ENCODE measurements around the gene NRXN3.

The NRXN3 gene

DNA sequence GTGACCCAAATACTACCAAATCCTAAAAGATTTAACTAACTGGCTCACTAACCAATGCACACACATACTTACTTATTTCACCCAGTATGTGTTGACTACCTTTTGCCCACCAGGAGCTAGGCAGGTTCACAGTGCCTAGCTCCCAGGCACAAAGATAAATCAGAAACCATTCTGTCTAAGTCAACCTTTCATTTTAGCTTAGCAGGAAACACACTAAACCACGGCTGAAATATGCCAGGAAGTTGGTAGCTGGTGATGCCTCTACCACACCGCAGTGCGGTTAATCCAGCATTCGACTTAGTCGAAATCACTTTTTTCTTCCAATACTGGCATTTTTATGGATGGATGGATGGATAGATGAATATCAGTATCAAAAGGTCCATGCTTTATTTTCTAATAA lies 1443.5 kb downstream of the NRXN3 start:
- no peak for DNase-seq (ENCODE audit: low read depth in 2 of 2)

- no peak for DNase-seq (ENCODE audit: low read depth in 2 of 2)
Observed at GRCh38 chr14:79614448-79614847, 1444.3 kb downstream of the NRXN3 start.

GRCh38 chr14:79627058-79627457 lies 1456.9 kb downstream of the NRXN3 start:
- no peak for DNase-seq (ENCODE audit: low read depth in 2 of 2)

DNA sequence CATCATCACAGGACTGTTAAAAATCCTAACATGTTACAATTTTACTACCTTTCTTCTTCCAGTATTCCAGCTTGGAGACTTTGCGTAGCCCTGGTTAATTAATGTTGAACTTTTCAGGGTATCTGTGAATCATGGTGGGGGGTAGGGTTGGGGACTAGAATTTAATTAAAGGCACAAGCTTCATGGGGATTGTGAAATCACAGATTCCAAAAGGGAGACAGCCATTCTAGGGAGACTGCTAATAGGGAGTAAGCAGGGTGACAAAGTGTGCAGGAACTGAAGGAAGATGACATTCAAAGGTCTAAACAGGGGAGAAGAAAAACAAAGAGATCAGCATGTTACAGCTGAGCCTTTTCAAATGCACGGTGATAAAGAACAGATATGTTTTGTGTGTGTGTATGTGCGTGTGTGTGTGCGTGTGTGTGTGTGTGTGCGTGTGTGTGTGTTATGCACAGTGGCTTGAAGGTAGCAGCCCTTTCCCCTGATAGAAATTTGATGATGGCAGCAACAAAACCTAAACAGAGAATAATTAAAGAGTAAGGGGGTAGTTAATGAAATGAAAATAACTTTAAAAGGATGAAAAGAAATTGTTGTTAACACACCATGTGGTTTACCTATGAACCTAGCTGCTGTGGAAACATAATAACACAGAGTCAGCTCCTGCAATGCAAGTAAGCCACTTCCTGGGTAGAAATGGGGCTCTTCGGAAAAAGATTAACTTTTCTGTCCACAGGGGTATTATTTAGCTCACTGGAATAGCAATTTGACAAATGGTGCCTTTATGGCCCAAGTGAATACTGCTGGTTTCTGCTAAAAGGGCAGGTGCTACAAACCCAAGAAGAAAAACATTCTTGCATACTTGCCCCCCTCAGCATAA lies 1459.5 kb downstream of the NRXN3 start:
- no peak for DNase-seq (ENCODE audit: low read depth in 2 of 2)

DNA sequence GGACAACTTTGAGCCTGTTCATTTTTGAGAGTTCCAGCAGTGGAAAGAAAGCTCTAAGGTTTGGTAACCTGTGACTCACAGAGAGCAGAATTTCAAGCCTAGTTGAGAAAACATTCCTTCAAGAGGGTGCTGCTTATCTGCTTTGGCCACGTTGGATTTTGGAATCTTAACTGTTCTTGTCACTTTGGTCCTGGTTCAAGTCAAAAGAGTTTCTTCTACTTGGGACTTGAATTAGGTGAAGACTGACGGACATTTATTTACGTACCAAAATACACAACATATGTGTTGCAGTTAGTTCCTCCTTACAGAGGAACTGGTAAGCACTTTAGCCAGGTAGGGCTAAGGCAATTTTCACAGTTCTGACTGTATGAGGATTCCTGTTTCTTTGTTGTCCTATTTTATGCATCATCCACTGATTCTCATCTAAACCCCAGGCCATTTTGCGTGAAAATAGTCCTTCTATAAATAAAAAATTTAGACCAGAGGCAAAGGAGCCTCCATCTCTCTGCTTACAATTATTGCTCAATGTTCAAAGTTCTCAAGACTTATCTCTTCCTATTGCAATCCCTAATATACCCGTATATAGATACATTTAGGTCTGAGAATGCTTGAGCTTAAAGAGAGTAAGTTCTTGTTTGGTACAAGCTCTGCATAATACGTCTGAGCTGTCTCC lies 1460.3 kb downstream of the NRXN3 start:
- no peak for DNase-seq (ENCODE audit: low read depth in 2 of 2)

DNA sequence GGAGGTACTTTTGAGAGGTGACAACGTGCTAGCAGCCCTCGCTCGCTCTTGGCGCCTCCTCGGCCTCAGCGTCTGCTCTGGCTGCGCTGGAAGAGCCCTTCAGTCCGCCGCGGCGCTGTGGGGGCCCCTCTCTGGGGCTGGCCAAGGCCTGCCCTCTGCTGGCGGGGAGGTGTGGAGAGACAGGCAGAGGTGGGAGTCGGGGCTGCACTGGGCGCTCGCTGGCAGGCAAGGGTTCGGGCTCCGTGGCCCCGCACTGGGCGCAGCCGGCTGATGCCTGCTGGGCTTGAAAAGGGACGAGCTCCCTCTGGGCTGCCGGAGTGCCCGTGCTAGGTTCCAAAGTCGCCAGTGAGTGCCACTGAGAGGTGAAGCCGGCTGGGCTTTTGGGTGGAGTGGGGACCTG lies 1461.1 kb downstream of the NRXN3 start:
- DNase-seq (ENCODE audit: low read depth in 2 of 2): no peak

- no peak for DNase-seq (ENCODE audit: low read depth in 2 of 2)
Observed at GRCh38 chr14:79638672-79639266, 1468.6 kb downstream of the NRXN3 start.

DNA sequence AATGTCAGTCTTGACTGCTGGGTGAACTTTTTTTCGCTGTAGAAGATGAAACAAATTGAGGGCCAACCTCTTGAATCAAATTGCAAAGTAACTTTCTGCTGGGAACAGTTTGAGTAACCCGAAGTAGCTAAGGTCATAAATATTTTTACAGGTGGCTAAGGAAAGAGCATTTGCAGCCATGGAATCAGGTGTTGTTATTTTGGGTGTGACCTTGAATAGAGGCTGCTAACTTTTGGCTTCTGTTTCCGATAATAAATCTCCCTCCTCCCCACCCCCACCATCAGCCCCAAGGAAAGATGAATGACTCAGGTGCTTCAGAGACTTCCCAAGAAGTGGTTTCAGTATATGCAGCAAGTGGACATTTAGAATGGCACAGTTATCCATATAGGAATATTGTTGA lies 1469.4 kb downstream of the NRXN3 start:
- DNase-seq (ENCODE audit: low read depth in 2 of 2): no peak

GRCh38 chr14:79641371-79641770 lies 1471.2 kb downstream of the NRXN3 start:
- DNase-seq (ENCODE audit: low read depth in 2 of 2): no peak

DNA sequence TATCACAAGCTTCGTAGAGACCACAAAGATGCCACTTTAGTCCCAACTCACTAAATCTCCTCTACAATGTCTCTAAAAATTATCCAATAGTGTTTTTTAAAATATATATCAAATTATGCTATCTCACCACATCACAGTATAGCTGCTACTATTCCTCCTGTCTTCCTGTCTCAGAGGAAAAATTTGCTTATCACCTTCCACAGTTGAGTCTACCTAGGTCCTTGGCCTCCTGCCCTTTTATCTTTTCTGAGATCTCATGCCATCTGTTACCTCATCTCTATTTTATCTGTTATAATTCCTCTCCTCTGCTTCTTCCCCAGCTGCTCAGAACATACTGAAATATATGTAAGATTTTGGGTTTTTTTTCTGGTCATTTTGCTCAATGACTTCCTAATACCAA lies 1473.0 kb downstream of the NRXN3 start:
- DNase-seq (ENCODE audit: low read depth in 2 of 2): no peak

- no peak for DNase-seq (ENCODE audit: low read depth in 2 of 2)
Observed at GRCh38 chr14:79645753-79646362, 1475.7 kb downstream of the NRXN3 start.

GRCh38 chr14:79649856-79650255 lies 1479.7 kb downstream of the NRXN3 start:
- no peak for DNase-seq (ENCODE audit: low read depth in 2 of 2)

GRCh38 chr14:79652513-79653307 lies 1482.5 kb downstream of the NRXN3 start:
- DNase-seq (ENCODE audit: low read depth in 2 of 2): no peak

GRCh38 chr14:79656056-79656455 lies 1485.9 kb downstream of the NRXN3 start:
- DNase-seq (ENCODE audit: low read depth in 2 of 2): no peak

GRCh38 chr14:79656496-79656895 lies 1486.3 kb downstream of the NRXN3 start:
- DNase-seq (ENCODE audit: low read depth in 2 of 2): no peak

GRCh38 chr14:79658221-79658620 lies 1488.0 kb downstream of the NRXN3 start:
- no peak for DNase-seq (ENCODE audit: low read depth in 2 of 2)

GRCh38 chr14:79658769-79659168 lies 1488.6 kb downstream of the NRXN3 start:
- no peak for DNase-seq (ENCODE audit: low read depth in 2 of 2)

DNA sequence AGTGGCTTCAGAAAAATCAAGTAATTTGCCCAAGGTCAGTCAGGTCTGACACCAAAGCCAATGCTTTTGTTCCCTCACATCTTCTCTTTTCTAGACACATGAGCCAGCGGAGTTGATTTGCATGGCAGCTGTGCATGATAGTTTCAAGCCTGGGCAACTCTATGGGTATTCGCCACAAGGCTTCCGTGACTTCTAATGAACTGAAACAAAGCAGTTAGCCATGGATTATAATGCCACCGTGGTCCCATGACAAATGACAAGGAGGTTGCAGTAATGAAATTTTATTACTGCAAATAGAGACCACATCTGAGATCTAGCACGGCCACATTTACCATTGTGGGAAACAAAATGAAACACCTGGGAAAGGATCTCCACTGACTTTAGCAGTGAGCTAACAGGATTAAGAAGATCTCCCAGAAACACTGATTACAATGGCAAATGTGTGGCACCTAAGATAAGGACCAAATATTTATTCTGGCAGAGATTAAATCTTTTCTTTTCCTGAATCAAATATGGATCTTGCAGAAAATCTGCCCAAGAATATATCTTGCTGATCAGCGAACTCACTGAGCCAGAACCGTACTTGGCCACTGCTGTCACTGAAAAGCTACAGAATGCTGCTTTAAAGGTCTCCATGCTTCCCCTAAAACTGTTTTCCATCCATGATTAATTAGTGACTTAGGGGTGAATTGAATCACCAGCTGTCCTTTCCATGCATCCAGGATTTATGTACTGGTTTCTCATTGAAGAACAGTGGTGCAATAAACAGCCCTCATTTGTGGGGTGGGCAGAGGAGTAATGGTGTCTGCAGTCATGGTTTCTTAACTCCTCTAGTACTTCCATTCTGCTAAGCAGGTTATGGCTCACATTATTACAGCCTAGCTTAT lies 1490.1 kb downstream of the NRXN3 start:
- no peak for DNase-seq (ENCODE audit: low read depth in 2 of 2)

- DNase-seq (ENCODE audit: low read depth in 2 of 2): no peak
Observed at GRCh38 chr14:79661752-79662151, 1491.6 kb downstream of the NRXN3 start.

GRCh38 chr14:79663453-79663852 lies 1493.3 kb downstream of the NRXN3 start:
- DNase-seq (ENCODE audit: low read depth in 2 of 2): no peak

GRCh38 chr14:79665556-79665955 lies 1495.4 kb downstream of the NRXN3 start:
- no peak for DNase-seq (ENCODE audit: low read depth in 2 of 2)
